Measurements from ENCODE around the gene PIK3R3. TPM values are rescaled to one million over a fixed set of nuclear protein-coding genes. Genes with fewer than 3 reads are reported as not detected.

PIK3R3 gene
- total and polyA plus RNA-seq, 9 of the 15 experiments (the other 6 are each of a cell fraction or from before 2014, with no cell fraction given): 1.4 to 7.7 (median 4.6) TPM

DNA sequence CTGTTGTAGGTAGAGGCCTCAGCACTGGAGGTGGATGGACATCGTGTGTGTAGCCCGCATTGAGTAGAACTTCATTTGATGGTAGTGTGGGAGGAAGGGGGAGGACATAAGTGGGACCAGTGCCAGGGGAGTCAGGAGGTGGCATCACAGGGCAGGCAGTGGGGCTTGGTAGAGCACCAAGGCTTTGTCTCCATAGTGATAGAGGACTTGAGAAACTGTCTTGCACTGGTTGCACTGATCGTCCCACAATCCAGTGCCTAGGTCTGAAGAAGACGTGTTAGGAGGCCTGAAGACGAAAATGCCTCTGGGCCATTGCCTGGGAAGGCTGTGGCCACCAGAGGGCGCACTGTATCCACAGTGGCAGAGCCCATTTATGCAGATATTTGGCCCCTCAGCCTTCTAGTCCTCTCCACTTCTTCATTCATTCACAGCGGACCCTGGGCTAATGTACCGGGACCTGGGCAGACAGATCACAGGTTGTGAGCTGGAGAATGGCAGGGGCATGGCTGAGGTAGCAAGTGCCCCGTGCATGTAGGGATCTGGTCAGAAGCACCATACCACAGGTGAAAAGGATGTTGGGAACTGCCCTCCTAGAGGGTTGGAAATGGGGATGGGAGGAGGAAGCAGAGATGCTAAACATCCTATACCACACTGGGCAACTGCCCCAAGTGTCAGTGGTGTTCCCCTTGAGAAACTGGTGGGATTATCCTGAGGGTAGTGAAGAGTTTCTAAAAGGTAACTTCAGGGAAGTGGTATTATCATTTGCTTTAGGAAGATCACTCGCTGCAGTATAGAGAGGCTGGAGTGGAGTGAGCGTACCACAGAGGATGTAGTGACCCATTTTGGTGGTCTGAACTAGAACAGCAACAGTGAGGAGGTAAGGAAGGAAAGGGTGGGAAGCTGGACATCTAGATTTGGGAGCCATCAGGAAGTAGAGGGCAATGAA is 95.3 kb downstream of the PIK3R3 start (continued):
- TF ChIP-seq, protein P1, sequence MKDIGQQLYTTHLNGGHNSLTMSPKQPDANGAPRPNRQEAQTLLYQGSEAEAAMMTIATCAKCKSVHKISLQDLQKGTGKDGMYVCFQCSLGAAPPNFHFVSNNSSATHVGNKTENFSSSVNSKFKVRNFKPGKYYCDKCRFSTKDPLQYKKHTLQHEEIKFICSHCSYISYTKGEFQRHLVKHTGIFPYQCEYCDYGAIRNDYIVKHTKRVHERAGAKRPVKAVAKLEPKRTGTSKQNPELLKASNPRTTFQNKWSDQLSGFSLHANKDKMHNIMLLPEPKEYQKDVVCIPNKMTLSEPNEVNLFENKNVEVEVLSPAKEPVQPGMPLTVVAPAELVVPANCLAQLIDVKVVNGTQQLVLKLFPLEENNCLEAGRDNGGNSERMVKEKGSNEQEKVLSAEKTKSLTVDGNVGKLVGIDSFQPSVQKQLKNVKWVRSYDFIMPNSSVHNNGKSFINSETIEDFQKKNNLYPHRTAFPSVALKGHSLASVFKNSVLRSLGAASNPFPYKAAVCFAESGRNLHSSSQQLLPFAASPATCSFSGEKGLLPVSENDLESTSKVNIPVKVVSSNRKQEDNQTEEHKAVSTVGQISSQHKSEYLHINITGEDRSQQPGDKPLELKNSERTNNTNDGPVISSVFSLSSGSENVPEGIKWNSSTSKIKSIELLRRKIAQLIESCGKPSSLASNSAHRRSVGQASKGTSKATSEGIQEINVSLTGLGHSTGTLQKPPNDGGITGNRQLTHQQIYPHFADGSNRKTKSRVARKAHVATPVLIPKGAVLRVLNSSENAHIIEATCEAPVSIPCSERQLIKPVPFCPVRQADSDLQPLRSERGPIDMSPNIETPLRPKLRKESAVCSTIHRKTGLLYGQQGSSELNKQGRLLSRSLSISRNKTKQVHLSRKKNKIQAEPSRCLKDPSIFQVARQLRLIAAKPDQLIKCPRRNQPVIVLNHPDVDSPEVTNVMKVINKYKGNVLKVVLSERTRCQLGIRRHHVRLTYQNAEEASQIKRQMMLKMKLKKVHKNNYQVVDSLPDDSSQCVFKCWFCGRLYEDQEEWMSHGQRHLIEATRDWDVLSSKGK (CRISPR knock-in tag; IDR thresholded peaks at IDR 0.05): no peak
- TF ChIP-seq LARP7 (IDR thresholded peaks at IDR 0.05): no peak
- TF ChIP-seq ZNF224 (CRISPR knock-in tag; IDR thresholded peaks at IDR 0.05): no peak
- TF ChIP-seq MAFF (IDR thresholded peaks at IDR 0.05; ENCODE audit: low read length): no peak
- no peak for TF ChIP-seq TAF1 (IDR thresholded peaks at IDR 0.05; ENCODE audit: control insufficient read depth, extremely low read depth, insufficient read depth, low read length, severe bottlenecking)
- TF ChIP-seq, protein P2, sequence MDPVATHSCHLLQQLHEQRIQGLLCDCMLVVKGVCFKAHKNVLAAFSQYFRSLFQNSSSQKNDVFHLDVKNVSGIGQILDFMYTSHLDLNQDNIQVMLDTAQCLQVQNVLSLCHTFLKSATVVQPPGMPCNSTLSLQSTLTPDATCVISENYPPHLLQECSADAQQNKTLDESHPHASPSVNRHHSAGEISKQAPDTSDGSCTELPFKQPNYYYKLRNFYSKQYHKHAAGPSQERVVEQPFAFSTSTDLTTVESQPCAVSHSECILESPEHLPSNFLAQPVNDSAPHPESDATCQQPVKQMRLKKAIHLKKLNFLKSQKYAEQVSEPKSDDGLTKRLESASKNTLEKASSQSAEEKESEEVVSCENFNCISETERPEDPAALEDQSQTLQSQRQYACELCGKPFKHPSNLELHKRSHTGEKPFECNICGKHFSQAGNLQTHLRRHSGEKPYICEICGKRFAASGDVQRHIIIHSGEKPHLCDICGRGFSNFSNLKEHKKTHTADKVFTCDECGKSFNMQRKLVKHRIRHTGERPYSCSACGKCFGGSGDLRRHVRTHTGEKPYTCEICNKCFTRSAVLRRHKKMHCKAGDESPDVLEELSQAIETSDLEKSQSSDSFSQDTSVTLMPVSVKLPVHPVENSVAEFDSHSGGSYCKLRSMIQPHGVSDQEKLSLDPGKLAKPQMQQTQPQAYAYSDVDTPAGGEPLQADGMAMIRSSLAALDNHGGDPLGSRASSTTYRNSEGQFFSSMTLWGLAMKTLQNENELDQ (CRISPR knock-in tag; IDR thresholded peaks at IDR 0.05; ENCODE audit: borderline replicate concordance): no peak
- no peak for TF ChIP-seq SLC30A9 (CRISPR knock-in tag; IDR thresholded peaks at IDR 0.05)
- no peak for TF ChIP-seq CHCHD3 (CRISPR knock-in tag; IDR thresholded peaks at IDR 0.05)
- peak; percentile 54 to 60; a peak in 2 of 4 replicates for TF ChIP-seq TEAD1 (CRISPR knock-in tag; IDR thresholded peaks at IDR 0.05)
- TF ChIP-seq, protein P3, sequence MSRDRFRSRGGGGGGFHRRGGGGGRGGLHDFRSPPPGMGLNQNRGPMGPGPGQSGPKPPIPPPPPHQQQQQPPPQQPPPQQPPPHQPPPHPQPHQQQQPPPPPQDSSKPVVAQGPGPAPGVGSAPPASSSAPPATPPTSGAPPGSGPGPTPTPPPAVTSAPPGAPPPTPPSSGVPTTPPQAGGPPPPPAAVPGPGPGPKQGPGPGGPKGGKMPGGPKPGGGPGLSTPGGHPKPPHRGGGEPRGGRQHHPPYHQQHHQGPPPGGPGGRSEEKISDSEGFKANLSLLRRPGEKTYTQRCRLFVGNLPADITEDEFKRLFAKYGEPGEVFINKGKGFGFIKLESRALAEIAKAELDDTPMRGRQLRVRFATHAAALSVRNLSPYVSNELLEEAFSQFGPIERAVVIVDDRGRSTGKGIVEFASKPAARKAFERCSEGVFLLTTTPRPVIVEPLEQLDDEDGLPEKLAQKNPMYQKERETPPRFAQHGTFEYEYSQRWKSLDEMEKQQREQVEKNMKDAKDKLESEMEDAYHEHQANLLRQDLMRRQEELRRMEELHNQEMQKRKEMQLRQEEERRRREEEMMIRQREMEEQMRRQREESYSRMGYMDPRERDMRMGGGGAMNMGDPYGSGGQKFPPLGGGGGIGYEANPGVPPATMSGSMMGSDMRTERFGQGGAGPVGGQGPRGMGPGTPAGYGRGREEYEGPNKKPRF (IDR thresholded peaks at IDR 0.05; ENCODE audit: low read depth, low read length): no peak
- no peak for TF ChIP-seq KDM5B (IDR thresholded peaks at IDR 0.05; ENCODE audit: insufficient replicate concordance, low read depth, low read length)
- TF ChIP-seq MCM2 (IDR thresholded peaks at IDR 0.05; ENCODE audit: low read depth): no peak
- TF ChIP-seq, protein P4, sequence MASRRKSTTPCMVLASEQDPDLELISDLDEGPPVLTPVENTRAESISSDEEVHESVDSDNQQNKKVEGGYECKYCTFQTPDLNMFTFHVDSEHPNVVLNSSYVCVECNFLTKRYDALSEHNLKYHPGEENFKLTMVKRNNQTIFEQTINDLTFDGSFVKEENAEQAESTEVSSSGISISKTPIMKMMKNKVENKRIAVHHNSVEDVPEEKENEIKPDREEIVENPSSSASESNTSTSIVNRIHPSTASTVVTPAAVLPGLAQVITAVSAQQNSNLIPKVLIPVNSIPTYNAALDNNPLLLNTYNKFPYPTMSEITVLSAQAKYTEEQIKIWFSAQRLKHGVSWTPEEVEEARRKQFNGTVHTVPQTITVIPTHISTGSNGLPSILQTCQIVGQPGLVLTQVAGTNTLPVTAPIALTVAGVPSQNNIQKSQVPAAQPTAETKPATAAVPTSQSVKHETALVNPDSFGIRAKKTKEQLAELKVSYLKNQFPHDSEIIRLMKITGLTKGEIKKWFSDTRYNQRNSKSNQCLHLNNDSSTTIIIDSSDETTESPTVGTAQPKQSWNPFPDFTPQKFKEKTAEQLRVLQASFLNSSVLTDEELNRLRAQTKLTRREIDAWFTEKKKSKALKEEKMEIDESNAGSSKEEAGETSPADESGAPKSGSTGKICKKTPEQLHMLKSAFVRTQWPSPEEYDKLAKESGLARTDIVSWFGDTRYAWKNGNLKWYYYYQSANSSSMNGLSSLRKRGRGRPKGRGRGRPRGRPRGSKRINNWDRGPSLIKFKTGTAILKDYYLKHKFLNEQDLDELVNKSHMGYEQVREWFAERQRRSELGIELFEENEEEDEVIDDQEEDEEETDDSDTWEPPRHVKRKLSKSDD (conservative IDR thresholded peaks at IDR 0.05; ENCODE audit: low read length): 0 out of 2 replicates have a peak, but pooled peaks have one; percentile 46
- TF ChIP-seq RBBP5 (IDR thresholded peaks at IDR 0.05; ENCODE audit: borderline replicate concordance, insufficient read depth, low read length, poor library complexity, severe bottlenecking): peak; percentile 23
- 0 out of 2 replicates have a peak, but pooled peaks have one; percentile 10 for TF ChIP-seq ZNF830 (CRISPR knock-in tag; IDR thresholded peaks at IDR 0.05)

Measured in K562 (cell line).